Posterior cingulate gyrus (tissue), 11 donors: ENCODE data around the gene HAAO.

Experiments
- DNase-seq, 10 donors: peaks; one replicate each; pipeline versions ENCODE4 v3.0.0 to v3.0.0-alpha.2; 2020 to 2021; ENCODE audit warnings: mixed read lengths in 3 of 10
- intact Hi-C: fragments of 100-400 bp; cut with DNase I; formaldehyde crosslinking; loops from one replicate; pipeline ENCODE4 v1.15.1; 2023

Gene HAAO

GRCh38 chr2:42722320-42723190 lies 69.8 kb downstream of the HAAO start:
- peak in 2 of 10 donors; percentile 28 to 32 for DNase-seq
- intact Hi-C loops: no loop called here

- intact Hi-C loops: no loop called here
- no peak for DNase-seq
Observed at GRCh38 chr2:42721898-42722297, 70.5 kb downstream of the HAAO start.
